Chondrocyte (in vitro differentiated cells): ENCODE measurements around the gene L3MBTL4. TPM values are rescaled to one million over a fixed set of nuclear protein-coding genes. Genes with fewer than 3 reads are reported as not detected.

Source experiments
- DNase-seq: peaks from one replicate; pipeline ENCODE4 v3.0.0; 2021; ENCODE audit warnings: mixed read lengths, low spot score
- H3K27ac Mint-ChIP-seq: one replicate; pipeline ENCODE4 v1.8.0; 2021; ENCODE audit warnings: mild to moderate bottlenecking, moderate library complexity, mixed read lengths; ENCODE audit not compliant: unreplicated experiment
- H3K27me3 Mint-ChIP-seq: 2 replicates; pipeline ENCODE4 v1.8.0; 2021; ENCODE audit warnings: low read depth, mixed read lengths
- H3K36me3 Mint-ChIP-seq: 2 replicates; pipeline ENCODE4 v1.8.0; 2021; ENCODE audit warnings: low read depth, mixed read lengths
- H3K4me1 Mint-ChIP-seq: 2 replicates; pipeline ENCODE4 v1.8.0; 2021; ENCODE audit warnings: low read depth, mild to moderate bottlenecking, mixed read lengths
- H3K4me3 Mint-ChIP-seq: one replicate; pipeline ENCODE4 v1.8.0; 2021; ENCODE audit warnings: mild to moderate bottlenecking, moderate library complexity, mixed read lengths; ENCODE audit not compliant: unreplicated experiment
- H3K9me3 Mint-ChIP-seq: 2 replicates; pipeline ENCODE4 v1.8.0; 2021; ENCODE audit warnings: low read depth, mixed read lengths
- CTCF ChIP-seq: fragments of 200-600 bp; sonication (generic); IDR thresholded peaks from 2 replicates; pipeline ENCODE4 v1.5.0; 2021; ENCODE audit warnings: antibody characterized with exemption, mild to moderate bottlenecking, moderate library complexity
- total RNA-seq: library from RNA; stranded (reverse); gene quantifications from 3 replicates; pipeline ENCODE4 v1.2.1, GENCODE V29; 2021

L3MBTL4 gene
- total RNA-seq, 1 donor from 2014 or later: 1.0 TPM

GRCh38 chr18:6159426-6159825 lies 255.3 kb downstream of the L3MBTL4 start:
- Mint-ChIP-seq H3K27me3 (no peaks in the 10 kb centered on the region), H3K27ac (no peak overlapping the region), H3K4me1 (peaks cover 9% of the 10 kb centered on the region), H3K9me3 (peaks cover 6% of the 10 kb centered on the region), H3K36me3 (peaks cover 2% of the 10 kb centered on the region), H3K4me3 (no peak overlapping the region)
- no peak for TF ChIP-seq CTCF
- no peak for DNase-seq

- Mint-ChIP-seq H3K4me3 (no peak overlapping the region), H3K27ac (no peak overlapping the region), H3K27me3 (no peaks in the 10 kb centered on the region), H3K36me3 (peaks cover 1% of the 10 kb centered on the region), H3K4me1 (peaks cover 9% of the 10 kb centered on the region), H3K9me3 (peaks cover 5% of the 10 kb centered on the region)
- no peak for DNase-seq
- TF ChIP-seq CTCF: no peak
These were observed 255.8 kb downstream of the L3MBTL4 start for GRCh38 chr18:6158958-6159357.

GRCh38 chr18:6156446-6156845 lies 258.3 kb downstream of the L3MBTL4 start:
- DNase-seq: no peak
- Mint-ChIP-seq H3K27ac (no peak overlapping the region), H3K27me3 (no peaks in the 10 kb centered on the region), H3K36me3 (no peaks in the 10 kb centered on the region), H3K9me3 (peaks cover 9% of the 10 kb centered on the region), H3K4me3 (no peak overlapping the region), H3K4me1 (peaks cover 9% of the 10 kb centered on the region)
- no peak for TF ChIP-seq CTCF

GRCh38 chr18:6155707-6156106 lies 259.0 kb downstream of the L3MBTL4 start:
- DNase-seq: no peak
- Mint-ChIP-seq H3K27me3 (no peaks in the 10 kb centered on the region), H3K9me3 (peaks cover 9% of the 10 kb centered on the region), H3K36me3 (no peaks in the 10 kb centered on the region), H3K4me3 (no peak overlapping the region), H3K4me1 (peaks cover 9% of the 10 kb centered on the region), H3K27ac (no peak overlapping the region)
- TF ChIP-seq CTCF: no peak

GRCh38 chr18:6150430-6150829 lies 264.3 kb downstream of the L3MBTL4 start:
- no peak overlapping the region for H3K4me3 Mint-ChIP-seq
- no peak for TF ChIP-seq CTCF
- no peak overlapping the region for H3K27ac Mint-ChIP-seq
- H3K27me3 Mint-ChIP-seq: no peaks in the 10 kb centered on the region
- no peak for DNase-seq
- peaks cover 9% of the 10 kb centered on the region for H3K9me3 Mint-ChIP-seq
- H3K36me3 Mint-ChIP-seq: no peaks in the 10 kb centered on the region
- H3K4me1 Mint-ChIP-seq: peaks cover under 1% of the 10 kb centered on the region
